HG03457 (cell line): Measurements from ENCODE around the gene LCN2.
A peak's percentile ranks its signal among the peaks of the same experiment; 100 is the strongest.

ENCODE experiments used
- ATAC-seq: cut with Tn5 transposase; IDR thresholded peaks from one replicate; pipeline ENCODE4 v1.9.1; 2021; ENCODE audit warnings: moderate number of reproducible peaks; ENCODE audit not compliant: unreplicated experiment

The LCN2 gene

DNA sequence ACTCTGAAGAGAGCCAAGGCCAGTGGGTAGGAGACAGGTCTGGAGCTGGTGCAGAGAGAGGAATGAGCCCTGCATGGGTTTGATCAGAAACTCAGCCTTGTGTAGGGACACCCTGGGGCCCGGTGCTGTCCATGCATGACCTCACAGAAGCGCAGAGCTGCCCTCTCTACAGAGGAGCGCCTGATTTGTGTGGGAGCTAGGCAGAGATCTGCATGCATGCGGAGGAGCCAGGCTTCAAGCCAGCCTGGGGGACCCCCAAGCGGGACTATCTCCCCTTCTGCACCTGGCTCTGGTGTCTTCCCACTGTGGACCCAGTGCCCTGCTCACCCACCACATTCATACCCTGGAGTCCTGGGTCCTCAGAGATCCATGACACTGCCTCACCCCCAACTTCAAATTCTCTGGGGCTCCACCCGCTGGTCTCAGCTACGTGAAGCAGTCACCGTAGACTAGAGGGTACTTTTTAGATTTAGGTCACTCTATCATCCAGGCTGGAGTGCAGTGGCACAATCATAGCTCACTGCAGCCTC lies 2.6 kb upstream of the LCN2 start:
- no peak for ATAC-seq

DNA sequence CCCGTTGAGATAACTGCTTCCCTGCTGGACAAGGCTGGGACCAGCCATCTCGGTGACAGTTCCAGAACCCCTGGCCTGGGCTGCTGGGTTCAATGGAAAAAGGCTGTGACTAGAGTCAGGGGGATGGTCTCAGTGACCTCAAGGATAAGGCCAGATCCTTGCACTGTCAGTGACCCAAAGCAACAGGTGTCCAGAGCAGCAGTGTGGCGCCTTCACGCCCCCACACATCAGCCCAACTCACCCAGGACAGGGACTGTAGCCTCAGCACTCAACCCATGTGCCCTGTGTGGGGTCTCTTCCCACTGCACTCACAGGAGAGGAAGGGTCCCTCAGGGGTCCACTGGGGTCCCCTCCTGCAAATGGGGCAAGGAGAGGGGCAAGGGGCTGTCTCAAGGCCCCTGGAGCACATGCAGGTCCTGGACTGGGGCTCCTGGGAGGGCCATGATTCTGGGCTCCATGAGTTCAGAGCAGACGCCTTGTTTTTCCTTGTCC lies 698 bp upstream of the LCN2 start:
- ATAC-seq: no peak

DNA sequence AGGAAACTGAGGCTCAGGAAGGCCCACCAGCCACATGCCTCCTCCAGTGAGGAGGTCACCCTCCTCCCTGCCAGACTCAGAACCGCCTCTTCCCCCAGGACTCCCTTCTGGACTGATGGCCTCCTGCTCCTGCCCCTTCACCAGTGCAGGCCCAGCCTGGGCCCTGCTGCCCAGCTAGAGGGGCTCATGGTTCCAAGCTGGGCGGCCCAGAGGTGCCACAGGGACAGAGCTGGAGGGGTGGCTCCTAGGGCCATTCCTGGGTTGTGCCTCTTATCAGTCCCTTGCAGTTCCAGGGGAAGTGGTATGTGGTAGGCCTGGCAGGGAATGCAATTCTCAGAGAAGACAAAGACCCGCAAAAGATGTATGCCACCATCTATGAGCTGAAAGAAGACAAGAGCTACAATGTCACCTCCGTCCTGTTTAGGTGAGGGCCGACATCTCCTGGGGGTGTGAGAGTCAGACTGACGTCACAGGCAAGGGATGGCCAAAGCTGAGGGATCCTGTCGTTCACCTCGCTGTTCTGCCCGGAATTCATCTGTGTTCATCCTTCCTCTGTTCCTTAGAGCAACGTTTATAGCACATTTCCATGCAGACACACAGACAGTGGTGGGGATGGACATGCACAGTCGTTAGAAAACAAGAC lies 819 bp downstream of the LCN2 start:
- ATAC-seq: no peak

DNA sequence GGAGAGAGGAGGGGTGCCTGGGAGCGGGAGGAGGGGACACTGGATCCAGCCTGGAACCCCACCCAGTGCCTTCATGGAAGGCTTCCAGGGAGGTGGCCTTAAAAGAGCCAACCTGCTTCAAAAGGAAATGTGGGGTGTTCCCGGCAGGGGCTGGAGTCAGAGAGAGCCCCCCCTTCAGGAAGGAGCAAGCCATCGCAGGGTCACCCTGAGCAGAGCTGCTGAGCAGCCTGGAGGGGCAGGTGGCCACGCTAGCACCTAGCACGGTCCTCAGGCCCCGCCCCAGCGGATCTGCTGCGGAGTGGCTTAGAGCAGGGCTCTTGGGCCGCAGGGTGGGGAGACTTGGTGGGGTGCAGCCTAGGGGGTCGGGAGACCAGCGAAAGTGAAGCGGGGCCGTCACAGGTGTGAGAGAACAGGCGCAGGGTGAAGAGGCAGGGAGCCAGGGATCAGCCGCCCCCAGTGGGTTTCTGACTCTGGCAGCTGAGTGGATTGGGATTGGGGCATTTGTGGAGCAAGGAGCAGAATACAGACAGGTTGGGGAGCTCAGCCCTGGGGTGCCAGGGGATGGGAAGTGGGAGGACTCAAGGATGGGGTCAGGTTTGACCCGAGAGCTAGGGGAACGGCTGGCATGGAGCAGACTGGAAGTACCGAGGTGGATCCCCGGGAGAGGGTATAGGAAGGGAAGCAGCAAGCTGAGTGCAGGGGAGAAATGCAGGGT lies 1.5 kb downstream of the LCN2 start:
- no peak for ATAC-seq

DNA sequence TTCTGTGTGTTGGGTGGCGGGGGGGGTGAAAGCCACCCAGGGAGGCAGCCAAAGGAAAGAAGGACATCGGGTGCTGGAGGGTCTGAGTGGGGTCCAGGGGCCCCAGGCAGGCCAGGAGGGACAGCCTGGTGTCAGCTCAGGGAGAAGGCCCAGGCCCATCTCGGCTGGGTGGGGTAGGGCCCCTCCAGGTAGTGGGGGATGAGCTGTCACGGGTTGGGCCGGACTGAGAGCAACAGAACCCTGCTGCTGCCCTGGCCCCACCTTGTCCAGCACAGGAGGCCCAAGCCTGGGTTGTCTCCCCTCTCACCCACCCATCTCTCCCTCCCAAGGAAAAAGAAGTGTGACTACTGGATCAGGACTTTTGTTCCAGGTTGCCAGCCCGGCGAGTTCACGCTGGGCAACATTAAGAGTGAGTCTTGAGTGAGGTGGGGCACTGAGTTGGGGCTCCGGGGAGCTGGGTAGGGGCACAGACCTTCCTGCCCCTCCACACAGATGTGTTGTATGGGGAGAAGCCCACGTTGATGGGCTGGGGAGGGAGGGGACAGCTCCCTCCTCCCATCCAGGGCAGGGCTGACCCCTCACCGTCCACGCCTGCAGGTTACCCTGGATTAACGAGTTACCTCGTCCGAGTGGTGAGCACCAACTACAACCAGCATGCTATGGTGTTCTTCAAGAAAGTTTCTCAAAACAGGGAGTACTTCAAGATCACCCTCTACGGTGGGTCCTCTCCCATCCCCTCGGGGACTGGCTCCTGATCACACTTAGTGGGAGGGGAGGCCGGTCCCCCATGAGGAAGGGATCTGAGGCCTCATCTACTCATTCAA lies 2.3 kb downstream of the LCN2 start:
- ATAC-seq: no peak

DNA sequence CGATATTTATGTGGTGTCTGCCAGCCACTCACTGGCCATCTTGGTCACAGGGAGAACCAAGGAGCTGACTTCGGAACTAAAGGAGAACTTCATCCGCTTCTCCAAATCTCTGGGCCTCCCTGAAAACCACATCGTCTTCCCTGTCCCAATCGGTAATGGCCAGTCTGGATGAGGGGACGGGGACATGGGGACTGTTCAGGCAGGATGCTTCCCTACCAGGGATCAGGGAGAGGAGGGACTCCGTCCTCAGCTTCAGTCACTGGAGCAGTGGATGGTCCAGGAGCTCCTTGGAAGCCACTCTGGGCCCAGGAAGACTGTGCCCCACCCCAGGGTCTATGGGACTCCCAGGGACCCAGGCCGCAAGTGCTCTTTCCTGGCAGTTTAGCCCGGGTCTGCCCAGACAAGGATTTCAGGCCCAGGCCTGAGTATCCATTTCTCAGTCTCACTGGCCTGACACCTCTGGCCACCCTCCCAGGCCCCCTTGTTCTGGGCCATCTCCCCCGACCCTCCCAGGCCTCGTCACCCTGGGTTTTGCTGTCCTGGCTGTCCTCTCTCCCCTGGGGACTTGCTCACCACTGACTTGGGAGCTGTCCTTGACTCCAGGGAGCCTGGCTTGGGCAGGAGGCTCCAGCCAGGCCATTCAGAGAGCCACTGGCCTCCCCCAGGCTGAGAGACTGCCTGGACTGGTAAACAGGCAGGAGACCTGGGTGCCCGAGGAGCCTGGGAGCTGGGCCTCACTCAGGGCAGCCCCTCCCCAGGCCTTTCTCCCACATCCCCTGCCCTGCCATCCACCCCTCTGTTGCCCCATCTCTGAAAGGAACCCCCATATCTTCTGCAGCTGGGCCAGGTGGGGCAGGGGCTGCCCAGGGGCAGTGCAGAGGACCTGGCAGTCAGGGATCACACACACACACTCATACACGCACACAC lies 3.1 kb downstream of the LCN2 start:
- ATAC-seq: no peak

DNA sequence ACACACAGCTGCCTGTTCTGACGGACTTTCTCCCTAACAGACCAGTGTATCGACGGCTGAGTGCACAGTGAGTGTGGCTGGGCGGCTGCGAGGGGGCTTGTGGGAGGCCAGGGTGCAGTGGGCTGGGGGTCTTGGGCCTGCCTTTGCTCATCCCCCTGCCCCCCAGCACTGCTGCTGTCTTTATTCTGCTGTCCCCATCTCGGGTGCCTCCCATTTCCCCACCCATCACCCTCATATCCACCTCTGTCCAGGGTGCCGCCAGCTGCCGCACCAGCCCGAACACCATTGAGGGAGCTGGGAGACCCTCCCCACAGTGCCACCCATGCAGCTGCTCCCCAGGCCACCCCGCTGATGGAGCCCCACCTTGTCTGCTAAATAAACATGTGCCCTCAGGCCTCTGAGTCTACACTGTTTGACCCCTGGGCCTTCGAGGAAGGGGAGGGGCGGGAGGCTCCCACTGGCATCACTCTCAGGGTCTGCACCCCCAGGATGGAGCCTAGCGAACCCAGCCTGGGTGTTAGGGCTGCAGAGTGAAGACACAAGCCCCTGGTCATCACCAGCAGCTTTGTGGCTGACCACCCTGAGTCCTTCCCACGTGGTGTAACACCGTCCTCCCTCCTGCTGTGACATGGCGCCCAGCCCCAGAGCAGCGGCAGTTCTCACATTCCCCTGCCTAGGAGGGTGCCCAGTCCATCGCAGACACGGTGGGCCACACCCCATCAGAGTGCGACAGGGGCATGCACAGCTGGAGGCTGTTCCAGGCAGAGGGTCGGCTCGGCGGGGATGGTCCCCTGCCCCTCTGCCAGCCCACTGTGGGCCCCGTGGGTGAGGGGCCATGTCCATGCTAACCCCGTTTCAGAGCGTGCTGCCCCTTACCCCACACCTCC lies 4.0 kb downstream of the LCN2 start:
- ATAC-seq: no peak

DNA sequence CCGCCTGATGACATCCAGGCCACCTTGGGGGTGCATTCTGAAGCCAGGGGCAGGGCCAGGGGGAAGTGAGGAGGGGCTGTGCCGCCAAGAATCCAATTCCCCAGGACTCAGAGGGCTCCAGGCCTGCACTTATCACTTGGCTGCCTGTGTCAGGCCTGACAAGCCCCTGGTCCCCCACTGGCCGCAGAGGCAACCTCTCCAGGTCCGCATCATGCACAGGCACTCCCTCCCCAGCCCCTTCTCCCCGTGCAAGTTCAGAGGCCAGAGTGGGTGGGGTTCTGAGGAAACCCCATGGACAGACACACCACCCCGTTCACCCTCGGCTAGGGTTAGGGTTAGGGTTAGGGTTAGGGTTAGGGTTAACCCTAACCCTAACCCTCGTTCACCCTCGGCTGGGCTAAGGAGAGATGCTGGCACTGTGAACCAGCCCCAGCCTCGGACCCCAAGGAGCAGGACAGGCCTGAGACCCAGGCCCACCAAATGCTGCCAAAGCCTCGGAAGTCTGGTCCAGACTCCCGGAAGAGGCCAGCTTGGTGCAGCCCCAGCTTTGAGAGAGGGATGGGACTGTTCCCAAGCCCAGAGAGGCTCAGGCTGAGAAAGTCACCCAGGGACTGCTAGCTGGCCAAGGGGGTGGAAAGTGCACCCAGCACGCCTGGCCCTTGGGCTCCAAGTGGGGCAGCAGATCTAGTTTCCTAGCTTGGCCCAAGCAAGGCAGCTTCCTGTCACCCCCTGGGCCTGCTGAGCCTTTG lies 4.9 kb downstream of the LCN2 start:
- ATAC-seq: no peak

DNA sequence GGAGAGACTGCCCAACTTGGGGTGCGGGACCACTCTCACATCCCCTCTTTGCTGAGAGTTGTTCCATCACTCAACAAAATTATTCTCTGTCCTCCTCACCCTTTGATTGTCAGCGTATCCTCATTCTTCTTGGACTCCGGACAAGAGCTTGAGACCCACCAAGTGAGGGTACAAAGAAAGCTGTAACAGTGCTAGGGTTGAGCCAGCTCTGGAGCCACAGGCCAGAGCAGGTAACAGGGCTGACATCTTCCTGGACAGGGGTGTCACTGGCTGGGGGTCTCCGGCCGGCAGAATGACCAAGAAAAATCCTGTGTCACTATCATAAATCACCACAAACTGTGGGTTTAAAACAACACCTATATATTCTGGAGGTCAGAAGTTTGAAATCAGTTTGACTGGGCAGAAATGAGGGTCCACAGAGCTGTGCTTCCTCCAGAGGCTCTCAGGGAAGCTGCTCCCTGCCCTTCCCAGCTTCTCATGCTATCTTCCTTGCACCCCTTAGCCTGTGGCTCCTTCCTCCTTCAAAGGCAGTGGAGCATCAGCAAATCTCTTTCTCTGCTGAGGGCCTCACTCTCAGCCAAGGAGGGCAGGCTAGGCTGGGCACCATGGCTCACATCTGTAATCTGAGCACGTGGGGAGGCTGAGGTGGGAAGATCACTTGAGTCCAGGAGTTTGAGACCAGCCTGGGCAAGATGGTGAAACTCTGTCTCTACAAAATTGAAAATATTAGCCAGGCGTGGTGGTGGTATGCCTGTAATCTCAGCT lies 6.7 kb downstream of the LCN2 start:
- no peak for ATAC-seq

DNA sequence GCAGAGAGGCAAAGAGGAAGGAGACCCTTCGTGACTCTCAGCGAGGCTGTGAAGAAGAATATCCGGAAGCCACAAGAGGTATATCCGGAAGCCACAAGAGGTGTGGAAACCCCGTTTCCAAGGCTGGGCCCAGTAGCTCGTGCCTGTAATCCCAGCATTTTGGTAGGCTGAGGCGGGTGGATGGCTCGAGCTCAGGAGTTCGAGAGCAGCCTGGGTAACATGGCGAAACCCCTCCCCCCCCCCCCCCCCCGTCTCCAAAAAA lies 10.2 kb downstream of the LCN2 start:
- no peak for ATAC-seq

DNA sequence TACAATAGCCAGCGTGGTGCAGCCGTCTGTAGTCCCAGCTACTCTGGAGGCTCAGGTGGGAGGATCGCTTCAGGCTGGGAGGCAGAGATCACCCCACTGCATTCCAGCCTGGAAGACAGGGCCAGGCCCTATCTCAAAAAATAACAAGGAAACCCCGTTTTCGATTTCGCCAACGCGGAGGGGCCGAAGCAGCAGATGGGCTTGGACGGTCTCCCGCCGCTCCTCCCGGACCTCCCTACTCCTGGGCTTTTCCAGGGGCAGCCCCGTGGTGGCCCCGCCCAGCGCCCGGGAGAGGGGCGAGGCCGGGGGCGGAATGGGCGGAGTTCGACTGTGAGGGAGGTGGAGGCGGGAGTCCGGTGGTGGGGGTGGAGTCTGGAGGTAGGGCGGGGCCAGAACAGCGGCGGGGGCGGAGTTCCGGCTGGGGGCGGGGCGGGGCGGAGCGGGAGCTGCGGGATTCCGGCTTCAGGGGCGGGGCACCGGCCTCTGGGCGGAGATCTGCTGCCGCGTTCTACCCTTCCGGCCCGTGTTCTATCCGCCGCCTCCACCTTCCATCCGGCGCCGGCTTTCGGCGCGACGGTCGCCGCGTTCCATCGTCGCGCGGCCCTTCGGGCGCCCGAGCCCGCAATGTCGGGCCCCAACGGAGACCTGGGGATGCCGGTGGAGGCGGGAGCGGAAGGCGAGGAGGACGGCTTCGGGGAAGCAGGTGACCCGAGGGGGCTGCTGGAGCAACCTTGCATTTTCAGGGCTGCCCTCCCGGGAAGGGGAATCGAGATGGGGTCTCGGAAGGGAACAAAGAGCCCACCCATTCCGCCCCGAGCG lies 10.7 kb downstream of the LCN2 start, which contains the start of gene BBLN:
Gene BBLN (plus strand): TSS at position 482 of the 819 bp plus-strand sequence. CDS start 143 bp downstream, at position 625.
- peak; percentile 62 for ATAC-seq

DNA sequence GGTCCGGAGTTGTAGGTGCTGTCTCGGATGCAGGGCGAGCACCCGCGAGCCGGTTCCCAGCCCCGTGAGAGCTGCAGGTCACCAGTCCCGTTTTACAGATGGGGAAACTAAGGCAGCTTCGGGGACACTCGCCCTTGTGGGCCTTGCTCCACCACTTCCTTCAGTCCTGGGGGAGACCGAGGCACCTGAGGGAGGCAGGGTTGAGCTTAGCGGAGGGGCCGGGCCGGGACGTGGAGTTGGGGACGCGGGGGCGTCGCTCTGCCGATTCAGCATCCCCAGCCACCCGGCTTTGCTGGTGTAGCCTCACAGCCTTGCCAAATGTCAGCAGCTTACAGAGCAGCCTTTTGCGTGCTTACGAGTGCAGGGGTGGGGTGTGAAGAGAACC lies 11.3 kb downstream of the LCN2 start:
- no peak for ATAC-seq

DNA sequence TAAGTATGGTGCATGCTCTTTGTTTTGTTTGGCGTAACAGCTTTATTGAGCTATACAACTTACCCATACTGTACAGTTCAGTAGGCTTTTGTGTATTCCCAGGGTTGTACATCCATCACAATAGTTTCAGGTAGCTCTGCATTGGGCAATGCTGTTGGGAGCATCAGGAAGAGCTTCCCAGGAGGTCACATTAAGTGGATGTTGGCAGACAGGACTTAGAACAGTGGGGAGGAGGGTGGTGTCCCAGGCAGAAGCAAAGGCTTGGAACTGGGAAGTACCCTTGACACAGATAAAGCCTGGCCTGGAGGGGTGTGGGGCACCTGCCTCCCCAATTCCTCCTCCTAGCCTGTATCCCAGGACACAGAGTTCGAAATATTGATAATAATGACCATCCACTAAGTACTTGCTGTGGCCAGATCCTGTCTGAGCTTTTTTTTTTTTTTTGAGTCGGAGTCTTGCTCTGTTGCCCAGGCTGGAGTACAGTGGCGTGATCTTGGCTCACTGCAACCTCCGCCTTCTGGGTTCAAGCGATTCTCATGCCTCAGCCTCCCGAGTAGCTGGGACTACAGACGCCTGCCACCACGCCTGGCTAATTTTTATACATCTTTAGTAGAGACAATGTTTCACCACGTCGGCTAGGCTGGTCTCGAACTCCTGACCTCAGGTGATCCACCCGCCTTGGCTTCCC lies 12.1 kb downstream of the LCN2 start:
- ATAC-seq: no peak

DNA sequence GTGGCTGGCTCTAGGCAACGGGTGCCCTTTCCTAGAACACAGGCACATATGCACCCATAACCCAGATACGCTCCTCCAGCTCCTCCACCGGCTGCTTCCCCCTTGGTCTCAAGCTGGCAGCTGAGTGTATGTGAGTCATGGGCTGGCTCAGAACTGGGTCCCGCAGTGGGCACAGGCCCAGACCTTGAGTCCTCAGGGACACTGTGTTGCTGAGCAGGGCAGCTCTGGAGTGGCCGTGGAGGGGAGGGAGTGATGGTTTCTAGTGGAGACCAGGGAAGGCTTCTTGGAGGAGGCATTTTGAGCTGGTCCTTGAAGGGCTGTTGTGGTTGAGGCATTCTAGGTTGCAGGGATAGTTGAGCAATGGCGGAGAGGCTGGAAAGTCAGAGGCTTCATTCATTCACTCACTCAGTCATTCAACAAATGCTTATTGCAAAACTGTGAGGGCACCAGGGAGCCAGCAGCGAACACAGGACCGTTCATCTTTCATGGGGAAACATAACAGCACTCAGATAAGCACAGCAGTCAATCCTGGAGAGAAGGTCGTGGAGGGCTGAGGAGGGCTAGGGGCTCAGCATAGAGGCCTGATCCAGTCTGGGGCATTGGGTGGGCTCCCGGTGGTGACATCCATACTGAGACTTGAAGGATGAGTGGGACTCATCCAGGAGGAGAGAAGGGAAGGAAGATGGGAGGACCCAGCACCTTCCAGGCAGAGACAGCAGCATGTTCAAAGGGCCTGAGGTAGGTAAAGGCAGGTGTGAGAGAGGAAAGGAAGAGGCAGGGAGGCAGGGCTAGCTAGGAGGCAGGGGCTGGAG lies 13.2 kb downstream of the LCN2 start:
- ATAC-seq: no peak

DNA sequence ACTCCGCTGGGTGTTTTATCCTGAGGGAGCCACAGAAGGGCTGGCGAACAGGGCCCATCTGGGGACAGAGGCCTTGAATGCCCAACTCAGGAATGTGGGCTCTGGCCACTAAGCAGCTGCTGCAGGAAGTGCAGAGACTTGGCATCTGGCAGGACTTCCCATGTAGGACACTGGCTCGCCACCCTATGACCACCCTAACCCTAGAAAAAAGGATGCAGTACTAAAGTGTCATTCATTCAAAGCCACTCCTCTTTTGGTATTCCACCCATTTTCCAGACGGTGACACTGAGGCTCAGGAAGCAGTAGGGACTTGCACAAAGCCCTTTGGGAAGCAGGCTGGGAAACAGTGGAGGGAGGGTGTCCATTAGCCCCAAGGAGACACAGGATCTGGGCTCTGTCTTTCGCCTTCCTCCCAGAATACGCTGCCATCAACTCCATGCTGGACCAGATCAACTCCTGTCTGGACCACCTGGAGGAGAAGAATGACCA lies 13.8 kb downstream of the LCN2 start:
- no peak for ATAC-seq
